ENCODE measurements around the gene TPD52L1. TPM values are rescaled to one million over a fixed set of nuclear protein-coding genes. Genes with fewer than 3 reads are reported as not detected.

TPD52L1 gene
- total RNA-seq, 1 experiment from 2014 or later, result 12.4 TPM

- peaks cover 22% of the 10 kb centered on the region for H3K4me1 Mint-ChIP-seq
- H3K36me3 Mint-ChIP-seq, result peaks cover 42% of the 10 kb centered on the region
- ATAC-seq (no peak), DNase-seq (ENCODE audit: low spot score) (no peak)
- peaks cover 18% of the 10 kb centered on the region for H3K9me3 Mint-ChIP-seq
- H3K27me3 Mint-ChIP-seq (ENCODE audit: low read depth), result no peaks in the 10 kb centered on the region
- CTCF ChIA-PET, result no interaction called here
- H3K27ac Mint-ChIP-seq, result no peak overlapping the region
- POLR2A ChIA-PET, result no interaction called here
- H3K4me3 Mint-ChIP-seq, result no peak overlapping the region
- TF ChIP-seq FOXP1 (CRISPR knock-in tag; IDR thresholded peaks at IDR 0.05; ENCODE audit: borderline replicate concordance) (no peak), ESRRA (CRISPR knock-in tag; IDR thresholded peaks at IDR 0.05; ENCODE audit: borderline replicate concordance) (no peak), ERG (CRISPR knock-in tag; IDR thresholded peaks at IDR 0.05) (no peak), SMAD3 (CRISPR knock-in tag; IDR thresholded peaks at IDR 0.05; ENCODE audit: borderline replicate concordance) (no peak), ZNF425 (CRISPR knock-in tag; conservative IDR thresholded peaks at IDR 0.05) (no peak), CBFB (CRISPR knock-in tag; IDR thresholded peaks at IDR 0.05; ENCODE audit: low read depth) (no peak), E2F4 (CRISPR knock-in tag; IDR thresholded peaks at IDR 0.05; ENCODE audit: borderline replicate concordance, low read depth) (no peak), TCF7 (CRISPR knock-in tag; IDR thresholded peaks at IDR 0.05; ENCODE audit: low read depth) (no peak)
- TF ChIP-seq, protein P1, sequence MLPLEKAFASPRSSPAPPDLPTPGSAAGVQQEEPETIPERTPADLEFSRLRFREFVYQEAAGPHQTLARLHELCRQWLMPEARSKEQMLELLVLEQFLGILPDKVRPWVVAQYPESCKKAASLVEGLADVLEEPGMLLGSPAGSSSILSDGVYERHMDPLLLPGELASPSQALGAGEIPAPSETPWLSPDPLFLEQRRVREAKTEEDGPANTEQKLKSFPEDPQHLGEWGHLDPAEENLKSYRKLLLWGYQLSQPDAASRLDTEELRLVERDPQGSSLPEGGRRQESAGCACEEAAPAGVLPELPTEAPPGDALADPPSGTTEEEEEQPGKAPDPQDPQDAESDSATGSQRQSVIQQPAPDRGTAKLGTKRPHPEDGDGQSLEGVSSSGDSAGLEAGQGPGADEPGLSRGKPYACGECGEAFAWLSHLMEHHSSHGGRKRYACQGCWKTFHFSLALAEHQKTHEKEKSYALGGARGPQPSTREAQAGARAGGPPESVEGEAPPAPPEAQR (CRISPR knock-in tag; IDR thresholded peaks at IDR 0.05), result no peak
- TF ChIP-seq, protein P2, sequence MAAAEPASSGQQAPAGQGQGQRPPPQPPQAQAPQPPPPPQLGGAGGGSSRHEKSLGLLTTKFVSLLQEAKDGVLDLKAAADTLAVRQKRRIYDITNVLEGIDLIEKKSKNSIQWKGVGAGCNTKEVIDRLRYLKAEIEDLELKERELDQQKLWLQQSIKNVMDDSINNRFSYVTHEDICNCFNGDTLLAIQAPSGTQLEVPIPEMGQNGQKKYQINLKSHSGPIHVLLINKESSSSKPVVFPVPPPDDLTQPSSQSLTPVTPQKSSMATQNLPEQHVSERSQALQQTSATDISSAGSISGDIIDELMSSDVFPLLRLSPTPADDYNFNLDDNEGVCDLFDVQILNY (CRISPR knock-in tag; IDR thresholded peaks at IDR 0.05), result no peak
Measured at GRCh38 chr6:125277838-125278237, 124.3 kb downstream of the TPD52L1 start.

DNA sequence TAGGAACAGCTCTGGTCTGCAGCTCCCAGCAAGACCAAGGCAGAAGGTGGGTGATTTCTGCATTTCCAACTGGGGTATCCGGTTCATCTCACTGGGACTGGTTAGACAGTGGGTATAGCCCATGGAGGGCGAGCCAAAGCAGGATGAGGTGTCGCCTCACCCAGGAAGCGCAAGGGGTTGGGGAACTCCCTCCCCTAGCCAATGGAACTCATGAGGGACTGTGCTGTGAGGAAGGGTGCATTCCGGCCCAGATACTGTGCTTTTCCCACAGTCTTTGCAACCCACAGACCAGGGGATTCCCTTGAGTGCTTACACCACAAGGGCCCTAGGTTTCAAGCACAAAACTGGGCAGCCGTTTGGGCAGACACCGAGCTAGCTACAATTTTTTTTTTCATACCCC, 126.4 kb downstream of the TPD52L1 start:
- TF ChIP-seq, protein P3, sequence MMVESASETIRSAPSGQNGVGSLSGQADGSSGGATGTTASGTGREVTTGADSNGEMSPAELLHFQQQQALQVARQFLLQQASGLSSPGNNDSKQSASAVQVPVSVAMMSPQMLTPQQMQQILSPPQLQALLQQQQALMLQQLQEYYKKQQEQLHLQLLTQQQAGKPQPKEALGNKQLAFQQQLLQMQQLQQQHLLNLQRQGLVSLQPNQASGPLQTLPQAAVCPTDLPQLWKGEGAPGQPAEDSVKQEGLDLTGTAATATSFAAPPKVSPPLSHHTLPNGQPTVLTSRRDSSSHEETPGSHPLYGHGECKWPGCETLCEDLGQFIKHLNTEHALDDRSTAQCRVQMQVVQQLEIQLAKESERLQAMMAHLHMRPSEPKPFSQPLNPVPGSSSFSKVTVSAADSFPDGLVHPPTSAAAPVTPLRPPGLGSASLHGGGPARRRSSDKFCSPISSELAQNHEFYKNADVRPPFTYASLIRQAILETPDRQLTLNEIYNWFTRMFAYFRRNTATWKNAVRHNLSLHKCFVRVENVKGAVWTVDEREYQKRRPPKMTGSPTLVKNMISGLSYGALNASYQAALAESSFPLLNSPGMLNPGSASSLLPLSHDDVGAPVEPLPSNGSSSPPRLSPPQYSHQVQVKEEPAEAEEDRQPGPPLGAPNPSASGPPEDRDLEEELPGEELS (CRISPR knock-in tag; IDR thresholded peaks at IDR 0.05), result no peak
- CTCF ChIA-PET, result interaction anchor here (0.6 to 1.3 kb wide), 3 partner anchors 88 to 673 kb away, joined by 3 to 4 read pairs (median 3); no protein-coding TSS in a partner anchor

More for the DNA sequence above, 126.4 kb downstream of the TPD52L1 start:
- Mint-ChIP-seq H3K36me3 (peaks cover 53% of the 10 kb centered on the region), H3K27ac (no peak overlapping the region), H3K27me3 (ENCODE audit: low read depth) (no peaks in the 10 kb centered on the region), H3K9me3 (peaks cover 24% of the 10 kb centered on the region), H3K4me1 (peaks cover 22% of the 10 kb centered on the region), H3K4me3 (no peak overlapping the region)
- ATAC-seq, result no peak
- no peak for DNase-seq (ENCODE audit: low spot score)
- POLR2A ChIA-PET, result no interaction called here

All from WTC11 (cell line).